GM21737 (cell line): Measurements from ENCODE around the gene RPS19BP1.

ENCODE experiments used
- ATAC-seq: cut with Tn5 transposase; IDR thresholded peaks from one replicate; pipeline ENCODE4 v1.9.1; 2021; ENCODE audit warnings: mild to moderate bottlenecking, moderate library complexity; ENCODE audit not compliant: unreplicated experiment

The RPS19BP1 gene, protein sequence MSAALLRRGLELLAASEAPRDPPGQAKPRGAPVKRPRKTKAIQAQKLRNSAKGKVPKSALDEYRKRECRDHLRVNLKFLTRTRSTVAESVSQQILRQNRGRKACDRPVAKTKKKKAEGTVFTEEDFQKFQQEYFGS

DNA sequence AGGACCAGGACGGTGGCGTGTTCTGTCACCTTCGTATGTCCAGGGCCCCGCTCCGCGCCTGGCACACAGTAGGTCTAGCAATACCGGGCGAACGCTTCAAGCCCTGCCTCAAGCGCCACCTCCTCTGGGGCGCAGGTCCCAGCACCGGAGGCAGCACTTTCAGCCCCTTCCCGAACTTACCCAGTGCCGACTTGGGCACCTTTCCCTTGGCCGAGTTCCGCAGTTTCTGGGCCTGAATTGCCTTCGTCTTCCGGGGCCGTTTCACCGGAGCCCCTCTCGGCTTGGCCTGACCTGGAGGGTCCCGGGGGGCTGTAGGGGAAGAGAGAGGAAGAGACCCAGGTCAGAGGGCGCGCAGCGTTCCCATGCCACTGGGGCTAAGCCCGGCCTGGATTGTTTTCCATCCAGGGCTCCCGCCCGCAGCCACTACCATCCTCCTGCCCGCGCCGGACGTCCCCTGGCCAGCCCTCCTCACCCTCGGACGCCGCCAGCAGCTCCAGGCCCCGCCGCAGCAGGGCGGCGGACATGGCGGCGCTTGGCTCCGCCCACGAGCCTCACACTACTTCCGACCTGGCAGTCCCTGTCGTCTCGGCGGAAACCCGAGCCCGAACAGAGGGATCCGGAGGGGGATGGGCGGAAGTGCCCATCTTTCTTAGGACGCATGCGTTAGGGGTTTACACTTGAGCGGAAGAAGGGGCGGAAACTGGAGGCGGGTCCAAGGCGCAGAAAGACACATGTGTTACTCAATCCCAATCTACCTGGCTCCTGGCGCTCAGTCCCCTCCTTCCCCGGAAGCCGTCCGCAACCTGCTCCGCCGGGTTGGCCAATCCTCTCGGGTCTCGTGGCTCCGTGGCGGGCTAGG, at the start of gene RPS19BP1:
Gene RPS19BP1, minus strand, starts transcription at position 534 of the 859 bp plus-strand sequence. Its CDS starts 10 bp downstream, at position 524.
- peak; percentile 67 for ATAC-seq

DNA sequence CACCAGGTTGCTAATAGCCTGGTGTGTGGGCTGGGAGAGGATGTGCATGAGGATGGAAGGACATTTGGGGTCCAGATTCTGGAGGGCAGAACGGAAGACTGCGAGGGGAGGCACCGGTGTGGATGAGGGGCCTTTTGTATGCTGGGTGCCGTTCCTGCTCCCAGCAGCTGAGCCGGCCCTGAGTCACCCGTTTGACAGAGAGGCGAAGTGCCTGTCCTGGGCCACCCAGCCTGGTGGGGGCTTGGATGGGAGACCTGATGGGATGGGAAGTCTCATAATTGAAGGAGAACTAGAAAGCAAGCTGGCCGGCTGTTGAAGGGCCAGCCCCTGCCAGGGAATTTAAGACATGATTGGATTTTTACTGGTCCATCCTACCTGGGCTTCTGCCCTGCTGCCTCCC, 48.8 kb upstream of the RPS19BP1 start:
- no peak for ATAC-seq

DNA sequence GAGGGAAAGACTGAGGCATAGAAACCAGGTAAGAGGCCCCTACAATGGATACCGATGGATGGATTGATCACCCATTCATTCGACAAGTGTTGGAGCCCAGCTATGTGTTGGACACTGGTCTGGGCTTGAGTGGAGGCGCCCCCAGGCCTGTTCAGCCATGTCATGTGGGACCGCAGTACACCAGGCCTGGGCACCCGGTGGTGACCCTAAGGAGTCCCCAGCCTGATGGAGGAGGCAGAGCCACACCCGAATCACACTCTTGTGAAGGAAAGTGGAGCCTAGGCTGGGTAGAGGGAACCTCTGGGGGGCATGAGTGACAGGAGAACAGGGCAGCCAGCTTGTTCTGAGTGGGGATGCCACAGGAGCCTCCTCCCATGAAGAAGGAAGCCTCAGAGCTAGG, 48.2 kb upstream of the RPS19BP1 start:
- no peak for ATAC-seq

DNA sequence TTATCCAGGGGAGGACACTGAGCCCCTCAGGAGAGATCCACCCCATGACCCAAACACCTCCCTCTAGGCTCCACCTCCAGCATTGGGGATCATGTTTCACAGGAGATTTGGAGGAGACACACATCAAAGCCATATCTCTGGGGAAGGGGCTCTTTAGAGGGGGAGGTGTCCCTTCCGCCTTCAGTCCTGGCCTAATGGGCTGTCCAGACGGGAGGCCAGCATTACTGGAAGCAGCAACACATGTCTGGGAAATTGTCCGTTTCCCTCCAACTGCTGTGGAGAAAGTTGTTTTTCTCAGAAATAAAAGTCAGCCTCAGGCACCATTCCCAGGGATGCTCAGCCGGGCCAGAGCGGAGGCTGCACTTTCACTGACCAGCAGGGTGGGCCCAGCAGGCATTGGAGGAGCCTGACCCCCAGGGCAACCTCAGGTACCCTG, 47.5 kb upstream of the RPS19BP1 start:
- ATAC-seq = no peak

DNA sequence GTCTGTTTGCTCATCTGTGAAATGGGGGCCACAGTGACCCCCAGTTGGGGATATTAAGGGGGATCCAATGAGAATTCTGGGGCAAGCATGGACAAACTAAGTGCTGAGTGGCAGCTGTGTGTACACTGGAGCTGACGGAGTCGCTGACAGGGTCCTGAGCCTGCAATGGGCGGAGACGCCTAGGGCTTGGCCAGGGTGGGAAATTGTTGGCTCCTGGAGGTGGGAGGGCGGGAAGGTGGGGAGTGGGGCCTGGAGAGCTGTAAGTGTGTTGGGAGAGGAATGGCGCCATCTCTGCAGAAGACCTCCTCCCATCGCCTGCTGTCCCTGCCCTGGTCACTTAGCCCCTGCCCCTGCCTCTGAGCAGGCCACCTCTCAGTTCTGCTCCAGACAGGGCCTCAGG, 45.4 kb upstream of the RPS19BP1 start:
- no peak for ATAC-seq

DNA sequence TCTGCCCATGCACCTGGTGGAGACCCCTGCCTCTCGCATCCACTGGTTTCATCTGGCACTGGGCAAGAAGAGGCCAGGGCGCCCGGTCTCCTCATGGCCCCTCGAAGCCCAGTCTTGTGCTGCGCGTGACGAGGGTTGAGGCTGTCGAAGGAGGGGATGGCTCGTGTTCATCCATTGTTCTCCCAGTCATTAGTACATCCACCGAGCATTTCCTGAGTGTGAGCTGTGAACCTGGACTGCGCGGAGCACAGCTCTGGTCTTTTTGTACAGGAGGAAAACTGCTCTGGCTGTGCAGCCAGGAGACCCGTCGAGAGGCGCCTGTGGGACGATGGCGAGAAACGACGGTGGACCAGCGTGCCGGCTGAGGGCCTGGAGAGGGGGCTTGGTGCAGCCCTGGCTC, 44.8 kb upstream of the RPS19BP1 start:
- ATAC-seq = no peak

DNA sequence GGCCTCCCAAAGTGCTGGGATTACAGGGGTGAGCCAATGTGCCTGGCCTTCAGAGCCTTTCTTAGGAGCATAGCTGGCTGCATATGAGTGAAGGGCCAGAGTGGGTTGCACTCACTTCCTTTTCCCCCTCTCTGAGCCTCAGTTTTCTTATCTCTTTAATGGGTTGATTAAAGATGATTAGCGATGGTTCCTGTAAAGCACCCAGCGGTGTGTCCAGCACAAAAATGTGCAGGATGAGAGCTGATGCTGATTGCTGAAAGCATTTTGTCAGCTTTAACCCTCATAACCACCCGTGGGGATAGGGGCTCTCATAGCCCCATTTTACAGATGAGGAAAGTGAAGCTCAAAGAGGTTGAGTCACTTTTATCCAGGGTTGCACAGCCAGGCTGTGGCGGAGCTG, 43.5 kb upstream of the RPS19BP1 start:
- ATAC-seq = no peak

DNA sequence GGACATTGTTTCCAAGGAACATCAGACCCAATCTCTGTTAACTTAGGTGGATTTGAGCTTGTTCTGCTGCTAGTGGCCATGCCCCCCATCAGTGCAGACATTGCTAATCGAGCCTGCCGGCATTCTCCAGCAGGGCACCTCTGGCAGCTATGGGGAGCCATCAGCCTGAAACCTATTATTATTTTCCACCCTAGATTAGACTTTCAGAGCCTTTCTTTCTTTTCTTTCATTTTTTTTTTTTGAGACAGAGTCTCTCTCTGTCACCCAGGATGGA, 42.9 kb upstream of the RPS19BP1 start:
- no peak for ATAC-seq

DNA sequence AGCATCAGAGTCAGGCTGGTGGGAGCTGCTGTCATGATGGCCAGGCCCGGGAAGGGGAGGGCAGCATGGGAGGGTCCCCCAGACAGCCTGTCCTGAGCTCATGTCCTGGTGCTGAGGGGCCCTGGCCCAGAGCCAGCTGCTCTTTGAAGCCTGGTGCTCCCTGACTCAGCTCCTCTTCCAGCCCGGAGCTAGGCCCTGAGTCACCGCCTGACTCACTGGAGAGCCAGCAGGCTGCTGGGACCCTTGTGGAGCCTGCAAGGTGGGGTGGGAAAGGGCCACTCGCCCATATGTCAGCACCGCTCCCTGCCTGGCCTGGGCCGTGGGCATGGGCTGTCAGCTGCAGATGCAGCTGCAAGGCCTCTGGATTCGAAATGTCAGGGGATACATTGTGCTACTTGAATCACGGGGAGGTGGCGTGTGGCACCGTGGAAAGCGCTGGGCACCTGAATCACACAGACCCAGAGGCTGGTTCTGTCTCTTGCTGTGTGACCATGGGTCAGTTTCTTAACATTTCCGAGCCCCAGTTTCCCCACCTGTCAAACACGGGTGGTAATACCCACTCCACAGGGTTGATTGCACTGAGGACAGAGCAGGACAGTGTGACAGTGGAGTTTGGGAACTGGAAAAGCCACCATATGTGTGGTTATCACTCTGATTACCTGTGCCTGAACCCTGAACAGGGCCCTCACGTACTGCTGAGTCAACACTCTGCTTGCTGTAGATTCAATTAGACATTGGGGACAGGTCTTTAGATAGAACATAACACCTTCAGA, 42.4 kb upstream of the RPS19BP1 start:
- no peak for ATAC-seq

DNA sequence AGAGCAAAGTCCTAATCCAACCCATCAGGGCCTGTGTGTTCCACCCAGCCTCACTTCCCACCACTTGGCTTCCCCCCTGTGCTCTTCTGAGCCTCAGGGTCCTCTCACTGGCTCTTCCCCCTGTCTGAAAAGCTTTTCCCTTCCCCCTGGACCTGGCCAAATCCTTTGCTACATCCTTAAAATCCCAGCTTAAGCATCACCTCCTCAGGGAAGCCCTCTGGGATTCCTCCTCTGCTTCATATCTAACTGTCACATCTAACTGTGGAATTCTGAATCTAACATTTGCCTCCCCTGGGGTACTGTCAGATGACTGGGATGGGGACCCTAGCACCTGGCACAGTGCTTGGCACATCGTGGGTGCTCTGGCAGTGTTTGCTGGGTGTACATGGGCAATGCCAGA, 39.0 kb upstream of the RPS19BP1 start:
- ATAC-seq = no peak

DNA sequence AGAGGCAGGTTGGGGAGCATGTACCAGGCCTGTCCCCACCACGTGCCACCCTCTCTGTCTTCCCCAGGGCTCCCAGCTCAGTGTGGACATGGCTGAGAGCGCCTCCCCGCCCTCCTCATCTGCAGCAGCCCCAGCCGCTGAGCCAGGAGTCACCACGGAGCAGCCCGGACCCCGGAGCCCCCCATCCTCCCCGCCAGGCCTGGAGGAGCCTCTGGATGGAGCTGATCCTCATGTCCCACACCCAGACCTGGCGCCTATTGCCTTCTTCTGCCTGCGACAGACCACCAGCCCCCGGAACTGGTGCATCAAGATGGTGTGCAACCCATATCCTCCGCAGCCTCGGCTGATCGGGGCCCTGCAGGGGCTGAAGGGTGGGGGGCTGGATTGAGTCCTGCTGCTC, 38.1 kb upstream of the RPS19BP1 start, which contains the start of gene CACNA1I:
Gene CACNA1I, plus strand, starts transcription at position 89 of the 400 bp plus-strand sequence. Its CDS starts 0 bp downstream, at position 89.
- no peak for ATAC-seq

DNA sequence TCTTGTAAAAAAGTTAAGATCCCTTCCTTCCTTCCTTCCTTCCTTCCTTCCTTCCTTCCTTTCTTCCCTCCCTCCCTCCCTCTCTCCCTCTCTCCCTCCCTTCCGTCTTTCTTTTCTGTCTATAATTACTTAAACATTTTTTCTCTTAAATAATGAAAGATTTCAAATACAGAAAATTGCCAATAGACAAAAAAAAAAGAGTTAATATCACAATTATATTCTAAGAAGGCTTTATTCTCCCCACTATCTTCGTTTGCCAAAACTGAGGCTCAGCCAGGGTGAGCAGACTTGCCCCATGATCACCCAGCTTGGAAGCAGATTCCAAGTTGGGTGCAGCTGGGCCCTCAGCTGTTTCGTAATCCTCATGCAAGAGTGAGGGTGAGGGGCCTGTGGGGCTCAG, 37.7 kb upstream of the RPS19BP1 start:
- no peak for ATAC-seq

DNA sequence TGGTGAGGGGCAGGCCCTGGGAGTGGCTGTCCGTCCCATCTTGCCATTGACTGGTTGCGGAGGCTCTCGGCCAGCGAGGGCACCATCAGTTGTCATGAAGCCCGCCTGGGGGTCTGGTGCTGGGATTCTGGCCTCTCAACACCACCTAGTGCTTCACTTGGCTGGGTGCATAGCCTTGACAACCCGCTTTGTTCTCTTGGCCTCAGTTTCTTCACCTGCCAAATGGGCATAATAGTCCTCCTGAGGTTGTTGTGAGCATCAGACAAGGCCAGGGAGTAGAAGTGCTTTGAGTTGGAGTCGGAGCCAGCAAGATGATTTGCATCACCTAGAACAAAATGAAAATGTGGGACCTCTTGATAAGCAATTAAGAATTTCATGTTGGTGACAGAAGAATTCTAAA, 36.5 kb upstream of the RPS19BP1 start:
- no peak for ATAC-seq

DNA sequence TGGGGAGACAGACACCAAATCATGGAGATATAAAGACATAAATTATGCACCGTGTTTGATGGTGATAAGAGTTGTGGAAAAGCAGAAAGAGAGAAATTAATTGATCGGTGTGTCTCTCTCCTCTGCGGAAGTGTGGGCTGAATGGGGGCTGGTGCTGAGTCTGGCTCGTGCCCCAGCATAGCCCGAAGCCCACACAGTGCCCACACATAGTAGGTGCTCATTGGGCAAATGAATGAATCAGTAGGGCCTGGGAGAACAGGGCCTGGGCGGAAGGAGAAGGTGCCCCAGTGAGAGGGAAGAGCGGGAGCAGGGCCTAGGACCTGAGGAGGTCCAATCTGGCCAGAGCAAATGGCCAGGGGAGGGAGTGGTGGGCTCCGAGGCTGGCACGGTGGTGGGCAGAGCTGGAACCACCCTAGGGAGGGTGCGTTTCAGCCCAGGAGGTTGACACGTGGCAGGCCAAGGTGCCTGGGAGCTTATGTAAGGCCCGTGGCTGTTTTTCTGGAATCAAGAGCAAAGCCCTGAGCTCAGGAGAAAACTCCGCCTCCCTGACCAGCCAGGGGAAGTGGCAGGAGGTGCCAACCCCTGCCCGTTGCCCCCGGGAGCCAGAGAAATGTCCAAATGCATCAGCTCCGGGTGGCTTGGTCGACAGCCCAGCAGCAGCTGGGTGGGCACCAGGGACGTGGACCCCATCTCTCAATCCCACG, 35.9 kb upstream of the RPS19BP1 start:
- ATAC-seq = no peak

DNA sequence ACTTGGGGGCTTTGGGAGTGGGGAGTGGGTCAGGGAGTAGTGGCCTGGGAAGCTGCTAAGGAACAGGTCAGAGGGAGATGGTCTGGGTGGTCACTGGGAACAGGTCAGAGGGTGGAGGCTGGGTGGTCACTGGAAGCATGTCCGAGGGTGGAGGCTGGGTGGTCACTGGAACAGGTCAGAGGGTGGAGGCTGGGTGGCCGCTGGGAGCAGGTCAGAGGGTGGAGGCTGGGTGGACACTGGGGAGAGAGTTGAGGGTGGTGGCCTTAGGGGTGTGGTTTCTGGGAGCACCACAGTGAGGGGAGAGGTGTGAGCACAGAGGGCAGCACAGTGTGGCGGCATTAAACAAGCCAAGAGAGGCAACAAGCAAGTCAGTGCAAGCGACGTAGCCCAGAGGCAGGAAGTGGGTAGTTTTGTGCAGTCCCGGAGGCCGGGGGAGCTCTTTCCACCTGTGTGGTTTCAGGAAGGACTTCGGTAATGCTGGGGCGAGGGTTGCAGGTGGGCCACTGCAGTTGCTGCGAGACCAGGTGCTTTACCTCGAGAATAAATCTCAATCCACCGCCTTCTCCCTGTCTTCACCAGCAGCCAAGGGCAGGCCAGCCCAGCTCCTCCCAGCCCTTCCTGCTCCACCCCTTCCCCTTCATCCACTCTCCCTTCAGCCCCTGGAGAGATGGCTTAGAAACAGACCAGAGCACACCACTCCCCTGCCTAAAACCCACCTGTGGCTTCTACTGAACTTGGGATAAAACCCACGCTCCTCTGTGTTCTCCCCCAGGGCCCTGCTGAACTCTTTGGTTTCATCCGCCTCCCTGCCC, 34.8 kb upstream of the RPS19BP1 start:
- ATAC-seq = no peak

DNA sequence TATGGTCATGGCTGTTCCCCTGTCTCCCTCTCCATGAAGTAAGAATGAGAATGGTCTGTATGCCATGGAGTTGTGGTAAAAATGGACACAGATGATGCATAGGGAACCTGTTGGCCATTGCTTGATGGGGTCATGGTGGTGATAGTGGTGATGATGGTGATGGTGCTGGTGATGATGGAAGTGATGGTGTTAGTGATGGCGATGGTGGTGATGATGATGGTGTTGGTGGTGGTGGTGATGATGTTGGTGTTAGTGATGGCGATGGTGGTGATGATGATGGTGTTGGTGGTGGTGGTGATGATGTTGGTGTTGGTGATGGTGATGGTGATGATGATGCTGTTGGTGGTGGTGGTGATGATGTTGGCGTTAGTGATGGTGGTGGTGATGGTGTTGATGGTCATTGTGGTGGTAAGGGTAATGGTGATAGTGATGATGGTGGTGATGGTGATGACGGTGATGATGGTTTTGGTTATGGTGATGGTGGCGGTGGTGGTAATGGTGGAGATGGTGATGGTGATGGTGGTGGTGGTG, 32.9 kb upstream of the RPS19BP1 start:
- no peak for ATAC-seq

DNA sequence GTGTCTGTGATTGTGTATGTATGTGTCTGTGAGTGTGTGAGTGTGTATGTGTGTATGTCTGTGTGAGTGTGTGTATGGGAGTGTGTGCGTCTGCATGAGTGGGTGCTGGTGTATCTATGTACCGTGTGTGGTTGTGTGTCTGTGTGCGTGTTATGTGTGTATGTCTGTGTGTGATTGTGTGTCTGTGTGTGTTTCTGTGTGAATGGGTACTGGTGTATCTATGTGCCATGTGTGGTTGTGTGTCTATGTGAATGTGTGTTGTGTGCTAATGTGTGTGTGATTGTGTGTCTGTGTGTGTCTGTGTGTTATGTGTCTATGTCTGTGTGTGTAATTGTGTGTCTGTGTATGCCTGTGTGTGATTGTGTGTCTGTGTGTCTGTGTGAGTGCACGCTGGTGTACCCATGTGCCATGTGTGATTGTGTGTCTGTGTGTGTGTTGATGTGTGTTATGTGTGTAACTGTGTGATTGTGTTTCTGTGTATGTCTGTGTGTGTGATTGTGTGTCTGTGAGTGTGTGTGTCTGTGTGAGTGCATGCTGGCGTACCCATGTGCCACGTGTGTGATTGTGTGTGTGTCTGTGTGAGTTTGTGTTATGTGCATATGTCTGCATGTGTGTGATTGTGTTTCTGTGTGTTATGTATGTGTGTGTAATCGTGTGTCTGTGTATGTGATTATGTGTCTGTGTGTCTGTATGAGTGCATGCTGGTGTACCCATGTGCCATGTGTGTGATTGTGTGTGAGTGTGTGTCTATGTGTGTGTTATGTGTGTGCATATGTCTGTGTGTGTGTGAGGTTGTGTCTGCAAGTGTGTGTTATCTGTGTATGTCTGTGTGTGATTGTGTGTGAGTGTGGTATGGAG, 31.3 kb upstream of the RPS19BP1 start:
- ATAC-seq = no peak

DNA sequence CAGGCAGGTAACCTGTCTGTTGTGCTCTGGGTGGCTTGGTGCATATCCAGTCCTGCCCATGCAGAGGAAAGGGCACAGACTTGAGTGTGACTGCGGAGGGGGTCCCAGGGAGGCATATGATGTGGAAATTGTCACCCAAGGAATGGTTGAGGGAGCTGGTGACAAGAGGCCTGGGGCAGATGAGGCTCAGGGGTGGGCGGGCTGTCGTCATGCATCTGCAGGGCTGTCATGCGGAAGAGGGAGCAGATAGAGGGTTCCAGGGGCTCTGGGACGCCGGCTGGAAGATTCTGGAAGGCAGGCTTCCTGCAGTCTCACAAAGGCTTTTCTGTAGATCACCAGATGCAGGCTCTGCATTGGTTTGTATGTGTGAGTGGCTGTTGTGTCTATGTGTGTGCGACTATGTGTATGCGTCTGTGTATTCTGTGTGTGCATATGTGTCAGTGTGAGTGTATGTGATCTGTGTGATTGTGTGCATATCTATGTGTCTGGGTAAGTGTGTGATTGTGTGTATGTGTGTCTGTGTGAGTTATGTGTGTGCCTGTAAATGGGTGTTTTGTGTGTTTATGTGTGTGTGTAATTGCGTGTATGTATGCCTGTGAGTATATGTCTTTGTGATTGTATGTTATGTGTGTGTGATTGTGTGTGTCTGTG, 30.4 kb upstream of the RPS19BP1 start:
- no peak for ATAC-seq

DNA sequence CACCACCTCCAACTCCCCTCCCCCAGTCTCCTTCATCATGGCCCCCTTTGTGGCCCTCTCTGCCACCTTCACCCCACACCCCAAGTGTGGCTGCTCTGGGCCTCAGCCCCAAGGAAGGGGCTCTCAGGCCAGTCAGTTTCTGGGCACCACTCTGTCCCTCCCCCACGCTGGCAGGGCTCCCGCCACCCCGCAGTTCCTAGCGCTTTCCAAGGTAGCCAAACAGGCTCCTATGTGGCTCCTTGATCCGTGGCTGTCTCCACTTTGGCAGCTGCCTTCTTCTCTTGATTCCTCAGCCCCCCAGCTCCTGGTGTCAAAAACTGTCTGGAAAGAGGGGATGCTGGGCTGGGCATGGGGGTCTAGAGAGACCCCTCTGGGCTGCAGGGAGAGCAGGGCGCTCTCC, 27.6 kb upstream of the RPS19BP1 start:
- no peak for ATAC-seq
